Psoas muscle (tissue), 8 donors: ENCODE results near the gene LCT. TPM values are rescaled to one million over a fixed set of nuclear protein-coding genes. Genes with fewer than 3 reads are reported as not detected.

ENCODE experiments used
- ATAC-seq, 4 donors: fragments of 200-7000 bp; cut with Tn5 transposase; one replicate each; pipeline ENCODE4 v1.9.1; 2020; ENCODE audit warnings: moderate library complexity in 3 of 4, mild to moderate bottlenecking in 2 of 4
- DNase-seq, 2 donors: peaks; one replicate each; pipeline ENCODE4 v3.0.0-alpha.2; 2020
- H3K27ac ChIP-seq: fragments of 200-600 bp; one replicate; pipeline ENCODE4 v1.8.0; 2022
- H3K27me3 ChIP-seq, 3 donors: fragments of 200-600 bp in 1 of 3; one replicate each; pipeline versions ENCODE4 v1.6.1 to v1.8.0; 2013 to 2022; ENCODE audit warnings: low read length in 2 of 3, mild to moderate bottlenecking in 2 of 3, moderate library complexity in 1 of 3; ENCODE audit not compliant: insufficient read depth in 3 of 3
- H3K36me3 ChIP-seq, 2 donors: fragments of 200-600 bp in 1 of 2; one replicate each; pipeline versions ENCODE4 v1.6.1 to v1.8.0; 2013 to 2022; ENCODE audit warnings: low read depth in 1 of 2, mild to moderate bottlenecking in 1 of 2, moderate library complexity in 1 of 2; ENCODE audit not compliant: insufficient read depth in 1 of 2
- H3K4me1 ChIP-seq: fragments of 200-600 bp; one replicate; pipeline ENCODE4 v1.8.0; 2022
- H3K4me3 ChIP-seq: fragments of 200-600 bp; one replicate; pipeline ENCODE4 v1.8.0; 2022; ENCODE audit warnings: mild to moderate bottlenecking
- H3K9me3 ChIP-seq: fragments of 200-600 bp; one replicate; pipeline ENCODE4 v1.8.0; 2022
- CTCF ChIP-seq: fragments of 200-600 bp; IDR thresholded peaks from one replicate; pipeline ENCODE4 v1.8.0; 2022; ENCODE audit warnings: antibody characterized with exemption
- WGBS, 3 donors: extraction: QIAGEN DNeasy Blood & Tissue Kit; methylation state at CpG; one replicate each; pipeline versions ENCODE4 v1.1.6 to v1.1.7; 2013; 5-methylcytosine and 5-hydroxymethylcytosine counted together
- intact Hi-C, 2 donors: fragments of 100-400 bp; cut with DNase I; formaldehyde crosslinking; loops; one replicate each; pipeline versions ENCODE4 v1.11.0 to v1.14.2; 2022
- polyA plus RNA-seq, 3 donors: library from polyadenylated mRNA; stranded (reverse); fragments of 200-250 nt; gene quantifications; one replicate each; pipeline ENCODE4 v1.2.3, GENCODE V29; 2013
- total RNA-seq, 4 donors: library from RNA; stranded (reverse); fragmentation: NEBNext Ultra II Directional in 2 of 4; extraction: Animal tissue kit (Norgen Biotek cat#: 25700) in 2 of 4; gene quantifications; one replicate each; pipeline versions ENCODE4 v1.2.1 to v1.2.4, GENCODE V29; 2021 to 2023
- donor health status: healthy with polysubstance abuse.
- donor health status: DM: no; HTN: no; CAD: no; lungs with moderate emphysema.
- donor health status: Bipolar disorder and iron deficiency.
- donor health status: healthy.
- donor health status: DM: yes; HTN: yes; CAD: no.
- donor health status: DM: no; HTN: no; CAD: no.
- donor health status: DM: no; HTN: no; CAD: no.
- donor health status: DM: yes; HTN: yes; CAD: no.

LCT gene
- total and polyA plus RNA-seq, 7 donors = 0.01 to 0.61 (median 0.03) TPM; not detected in 3

- WGBS, 3 donors = 90 to 91% (median 91%) methylated on average over 4 of the region's 4 CpGs
- intact Hi-C loops = no loop called here
- H3K4me1 ChIP-seq = no peaks in the 10 kb centered on the region
- DNase-seq (no peak), ATAC-seq (no peak)
- no peak overlapping the region for H3K4me3 ChIP-seq
- H3K27ac ChIP-seq = no peak overlapping the region
- H3K9me3 ChIP-seq = no peaks in the 10 kb centered on the region
- peaks cover 8 to 95% of the 10 kb centered on the region in 2 donors for H3K36me3 ChIP-seq
- H3K27me3 ChIP-seq = no peaks in the 10 kb centered on the region
- no peak for TF ChIP-seq CTCF
These were observed 25.7 kb upstream of the LCT start for GRCh38 chr2:135862718-135863117.

DNA sequence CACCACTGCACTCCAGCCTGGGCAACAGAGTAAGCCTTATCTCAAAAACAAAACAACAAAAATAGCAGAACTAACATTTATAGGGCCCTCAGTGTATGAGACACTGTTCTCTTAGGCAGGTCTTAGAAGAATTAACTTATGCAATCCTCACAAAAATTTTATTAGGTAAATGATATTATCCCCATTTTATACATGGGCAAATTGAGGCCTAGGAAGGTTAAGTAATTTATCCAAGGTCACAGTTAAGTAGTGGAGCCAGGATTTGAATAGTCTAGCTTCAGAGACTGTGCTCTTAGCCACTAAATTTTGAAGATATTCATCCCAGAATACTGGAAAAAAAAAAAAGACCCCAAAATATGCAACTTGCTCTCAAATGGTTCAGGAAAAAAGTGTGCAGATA is 16.4 kb upstream of the LCT start:
- no peak for TF ChIP-seq CTCF
- H3K36me3 ChIP-seq = peaks cover 0 to 71% of the 10 kb centered on the region in 2 donors
- ATAC-seq = no peak

DNA sequence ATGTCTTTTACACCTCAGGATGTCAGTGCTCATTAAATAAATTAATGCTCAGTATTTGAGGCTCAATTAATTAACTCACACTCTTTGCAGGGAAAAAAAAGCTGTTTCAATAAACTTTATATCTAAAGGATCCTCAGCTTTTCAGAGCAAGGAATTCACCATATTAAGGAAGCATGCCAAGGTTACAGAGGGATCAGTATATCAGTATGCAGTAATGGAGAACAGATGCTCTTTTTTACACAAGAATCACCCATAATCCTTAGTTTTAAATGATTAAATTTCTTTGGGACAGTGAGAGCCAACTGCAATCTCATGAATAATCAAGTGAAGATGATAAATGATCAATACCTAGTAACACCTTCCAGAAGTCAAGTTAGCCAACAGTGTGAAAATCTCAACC is 14.9 kb upstream of the LCT start:
- Histone ChIP-seq H3K27ac (no peak overlapping the region), H3K4me3 (no peak overlapping the region), H3K36me3 (peaks cover 0 to 71% of the 10 kb centered on the region in 2 donors), H3K9me3 (no peaks in the 10 kb centered on the region), H3K4me1 (no peaks in the 10 kb centered on the region), H3K27me3 (no peaks in the 10 kb centered on the region)
- TF ChIP-seq CTCF = no peak
- intact Hi-C loops = loop anchor here in 1 of 2 donors (10.0 kb wide), 1 partner anchor 77 kb away; no protein-coding TSS in a partner anchor
- DNase-seq (no peak), ATAC-seq (no peak)

More for the DNA sequence above, 16.4 kb upstream of the LCT start:
- H3K4me1 ChIP-seq = no peaks in the 10 kb centered on the region
- intact Hi-C loops = loop anchor here in 1 of 2 donors (10.0 kb wide), 1 partner anchor 79 kb away; no protein-coding TSS in a partner anchor
- no peaks in the 10 kb centered on the region for H3K27me3 ChIP-seq
- no peak for DNase-seq
- no peaks in the 10 kb centered on the region for H3K9me3 ChIP-seq
- H3K4me3 ChIP-seq = no peak overlapping the region
- H3K27ac ChIP-seq = no peak overlapping the region

GRCh38 chr2:135850892-135851668 is 14.1 kb upstream of the LCT start:
- ATAC-seq = no peak
- intact Hi-C loops = loop anchor here in 1 of 2 donors (10.0 kb wide), 1 partner anchor 76 kb away; no protein-coding TSS in a partner anchor
- WGBS, 3 donors = 86 to 89% (median 89%) methylated on average over 17 of the region's 17 CpGs
- TF ChIP-seq CTCF = no peak
- Histone ChIP-seq H3K36me3 (peaks cover 0 to 71% of the 10 kb centered on the region in 2 donors), H3K9me3 (no peaks in the 10 kb centered on the region), H3K27me3 (no peaks in the 10 kb centered on the region), H3K4me3 (no peak overlapping the region), H3K27ac (no peak overlapping the region), H3K4me1 (no peaks in the 10 kb centered on the region)
- no peak for DNase-seq
